Liver (tissue), 9 donors: ENCODE measurements around the gene COMMD1. TPM values are rescaled to one million over a fixed set of nuclear protein-coding genes. Genes with fewer than 3 reads are reported as not detected.

Source experiments
- DNase-seq: peaks from one replicate; pipeline ENCODE4 v3.0.0-alpha.2; 2017; ENCODE audit warnings: low spot score
- H3K27ac ChIP-seq, 2 donors: one replicate each; pipeline ENCODE4 v1.7.0; 2013; ENCODE audit warnings: inconsistent platforms in 2 of 2, low read length in 2 of 2, control low read depth in 1 of 2, low read depth in 1 of 2, mild to moderate bottlenecking in 1 of 2
- H3K27me3 ChIP-seq, 4 donors: one replicate each; pipeline versions ENCODE4 v1.6.1 to v1.7.0; 2013; ENCODE audit warnings: low read length in 3 of 4, inconsistent platforms in 1 of 4, mild to moderate bottlenecking in 1 of 4, moderate library complexity in 1 of 4; ENCODE audit not compliant: control insufficient read depth in 4 of 4, insufficient read depth in 4 of 4
- H3K36me3 ChIP-seq, 4 donors: one replicate each; pipeline versions ENCODE4 v1.6.1 to v1.7.0; 2013; ENCODE audit warnings: low read length in 3 of 4, mild to moderate bottlenecking in 3 of 4, low read depth in 1 of 4, moderate library complexity in 1 of 4; ENCODE audit not compliant: control insufficient read depth in 4 of 4, insufficient read depth in 3 of 4
- H3K4me1 ChIP-seq, 4 donors: one replicate each; pipeline versions ENCODE4 v1.6.1 to v1.7.0; 2013; ENCODE audit warnings: low read length in 3 of 4, mild to moderate bottlenecking in 3 of 4, moderate library complexity in 1 of 4; ENCODE audit not compliant: control insufficient read depth in 4 of 4, insufficient read depth in 4 of 4
- H3K4me3 ChIP-seq, 3 donors: one replicate each; pipeline versions ENCODE4 v1.6.1 to v1.7.0; 2013; ENCODE audit warnings: low read length in 3 of 3, control low read depth in 1 of 3, low read depth in 1 of 3, mild to moderate bottlenecking in 1 of 3
- H3K9ac ChIP-seq, 2 donors: one replicate each; pipeline ENCODE4 v1.7.0; 2013; ENCODE audit warnings: low read length in 2 of 2, mild to moderate bottlenecking in 2 of 2, moderate library complexity in 2 of 2, control low read depth in 1 of 2, low read depth in 1 of 2
- H3K9me3 ChIP-seq, 4 donors: one replicate each; pipeline versions ENCODE4 v1.6.1 to v1.7.0; 2013; ENCODE audit warnings: low read length in 3 of 4; ENCODE audit not compliant: control insufficient read depth in 4 of 4
- ATF3 ChIP-seq: IDR thresholded peaks from 2 replicates; pipeline ENCODE4 v1.6.1; 2016; ENCODE audit warnings: antibody characterized with exemption
- CTCF ChIP-seq: fragments of 150-350 bp; IDR thresholded peaks from 2 replicates; pipeline ENCODE4 v1.5.1; 2017; ENCODE audit warnings: improper control_type of control experiment, low read depth, low read length; ENCODE audit not compliant: missing input control
- EGR1 ChIP-seq, 2 donors: IDR thresholded peaks; 2 replicates each; pipeline ENCODE4 v1.6.1; 2016 to 2018; ENCODE audit warnings: antibody characterized with exemption in 2 of 2, low read depth in 2 of 2
- FOXA1 ChIP-seq: IDR thresholded peaks from 2 replicates; pipeline ENCODE4 v1.6.1; 2016; ENCODE audit warnings: antibody characterized with exemption
- FOXA2 ChIP-seq: IDR thresholded peaks from 2 replicates; pipeline ENCODE4 v1.6.1; 2016; ENCODE audit warnings: antibody characterized with exemption
- GABPA ChIP-seq, 2 donors: IDR thresholded peaks in 1 of 2; conservative IDR thresholded peaks in 1 of 2; 2 replicates each; pipeline ENCODE4 v1.6.1; 2016; ENCODE audit warnings: antibody characterized with exemption in 2 of 2, mild to moderate bottlenecking in 1 of 2, moderate library complexity in 1 of 2
- HNF4A ChIP-seq, 2 donors: conservative IDR thresholded peaks; 2 replicates each; pipeline ENCODE4 v1.6.1; 2016; ENCODE audit warnings: antibody characterized with exemption in 2 of 2, mild to moderate bottlenecking in 2 of 2
- HNF4G ChIP-seq: IDR thresholded peaks from 2 replicates; pipeline ENCODE4 v1.6.1; 2016; ENCODE audit warnings: antibody characterized with exemption
- JUND ChIP-seq, 2 donors: IDR thresholded peaks; 2 replicates each; pipeline ENCODE4 v1.6.1; 2016; ENCODE audit warnings: antibody characterized with exemption in 2 of 2
- MAX ChIP-seq: IDR thresholded peaks from 2 replicates; pipeline ENCODE4 v1.6.1; 2016; ENCODE audit warnings: antibody characterized with exemption
- NR2F2 ChIP-seq: IDR thresholded peaks from 2 replicates; pipeline ENCODE4 v1.6.1; 2016; ENCODE audit warnings: antibody characterized with exemption
- RAD21 ChIP-seq, 2 donors: IDR thresholded peaks; 2 replicates each; pipeline ENCODE4 v1.6.1; 2016; ENCODE audit warnings: antibody characterized with exemption in 2 of 2, mild to moderate bottlenecking in 2 of 2
- REST ChIP-seq: IDR thresholded peaks from 2 replicates; pipeline ENCODE4 v1.6.1; 2016; ENCODE audit warnings: antibody characterized with exemption, mild to moderate bottlenecking
- RXRA ChIP-seq, 2 donors: IDR thresholded peaks; 2 replicates each; pipeline ENCODE4 v1.6.1; 2017 to 2018; ENCODE audit warnings: antibody characterized with exemption in 2 of 2, mild to moderate bottlenecking in 1 of 2
- TAF1 ChIP-seq: conservative IDR thresholded peaks from 2 replicates; pipeline ENCODE4 v1.6.1; 2016; ENCODE audit warnings: antibody characterized with exemption, mild to moderate bottlenecking
- YY1 ChIP-seq: IDR thresholded peaks from 2 replicates; pipeline ENCODE4 v1.6.1; 2016; ENCODE audit warnings: antibody characterized with exemption, mild to moderate bottlenecking
- ZBTB33 ChIP-seq: IDR thresholded peaks from 2 replicates; pipeline ENCODE4 v1.6.1; 2016; ENCODE audit warnings: antibody characterized with exemption
- WGBS: extraction: QIAGEN DNeasy Blood & Tissue Kit; methylation state at CpG from one replicate; pipeline ENCODE4 v1.1.7; 2013; 5-methylcytosine and 5-hydroxymethylcytosine counted together
- polyA plus RNA-seq, 2 donors: library from polyadenylated mRNA; stranded (reverse) in 1 of 2; unstranded in 1 of 2; fragments of 200-250 nt in 1 of 2; fragments of >200 nt in 1 of 2; fragmentation: Nextera tagmentation in 1 of 2; extraction: Ambion mirVana in 1 of 2; gene quantifications; one replicate each; pipeline versions ENCODE4 v1.2.1 to v1.2.3, GENCODE V29; 2013 to 2015
- total RNA-seq, 2 donors: library from RNA; depleted of rRNA; stranded (reverse); fragments of >200 nt; gene quantifications; one replicate each; pipeline ENCODE4 v1.2.3, GENCODE V29; 2014
- donor health status: healthy.
- donor health status: healthy.
- donor health status: healthy.
- donor health status: healthy.
- donor health status: healthy.

The COMMD1 gene
- total and polyA plus RNA-seq, 4 donors, result 17.4 to 47.9 (median 20.7) TPM

GRCh38 chr2:61970807-61971556 is 65.5 kb downstream of the COMMD1 start:
- no peak overlapping the region for H3K9ac ChIP-seq
- H3K27me3 ChIP-seq, result no peaks in the 10 kb centered on the region
- H3K4me1 ChIP-seq, result peaks cover 0 to 2% (median 0%) of the 10 kb centered on the region in 4 donors
- no peak overlapping the region for H3K27ac ChIP-seq
- TF ChIP-seq FOXA2 (no peak), RXRA (IDR thresholded peaks at IDR 0.05) (no peak), JUND (IDR thresholded peaks at IDR 0.05) (no peak), RAD21 (IDR thresholded peaks at IDR 0.05) (no peak), ZBTB33 (no peak), FOXA1 (no peak), YY1 (no peak)
- 89% methylated on average over 14 of the region's 14 CpGs for WGBS
- no peak overlapping the region for H3K4me3 ChIP-seq
- no peak for DNase-seq
- no peaks in the 10 kb centered on the region for H3K9me3 ChIP-seq
- H3K36me3 ChIP-seq, result no peaks in the 10 kb centered on the region

- Histone ChIP-seq H3K4me3 (no peak overlapping the region), H3K27me3 (no peaks in the 10 kb centered on the region), H3K4me1 (peaks cover 0 to 4% (median 2%) of the 10 kb centered on the region in 4 donors), H3K36me3 (no peaks in the 10 kb centered on the region), H3K9me3 (no peaks in the 10 kb centered on the region), H3K27ac (no peak overlapping the region), H3K9ac (no peak overlapping the region)
- DNase-seq, result no peak
- TF ChIP-seq HNF4G, result no peak
- TF ChIP-seq HNF4A (conservative IDR thresholded peaks at IDR 0.05), result peak in 1 of 2 donors; percentile 28
These were observed 73.0 kb downstream of the COMMD1 start for GRCh38 chr2:61978522-61978921.

- DNase-seq, result no peak
- H3K4me1 ChIP-seq, result peaks cover 0 to 4% (median 2%) of the 10 kb centered on the region in 4 donors
- H3K9me3 ChIP-seq, result no peaks in the 10 kb centered on the region
- no peaks in the 10 kb centered on the region for H3K36me3 ChIP-seq
- H3K4me3 ChIP-seq, result no peak overlapping the region
- WGBS, result 100% methylated on average over 1 of the region's 1 CpG
- H3K27me3 ChIP-seq, result no peaks in the 10 kb centered on the region
- no peak overlapping the region for H3K27ac ChIP-seq
- no peak overlapping the region for H3K9ac ChIP-seq
- TF ChIP-seq CTCF (no peak), ATF3 (no peak), RAD21 (IDR thresholded peaks at IDR 0.05) (no peak), HNF4A (conservative IDR thresholded peaks at IDR 0.05) (no peak), TAF1 (no peak), JUND (IDR thresholded peaks at IDR 0.05) (no peak), EGR1 (IDR thresholded peaks at IDR 0.05; ENCODE audit: low read depth in 2 of 2) (no peak), RXRA (IDR thresholded peaks at IDR 0.05) (no peak), NR2F2 (no peak), HNF4G (no peak), GABPA (IDR thresholded peaks at IDR 0.05 in 1 of 2, conservative IDR thresholded peaks at IDR 0.05 in 1 of 2) (no peak), REST (no peak), ZBTB33 (no peak), YY1 (no peak), MAX (no peak), FOXA2 (no peak), FOXA1 (no peak)
These were observed 75.3 kb downstream of the COMMD1 start for GRCh38 chr2:61980758-61981157.
